HEK293T (cell line): ENCODE results near the gene LY6G5B.
"Not testable (repeated sequence)": the region's sequence is repeated elsewhere in the genome, so short reads cannot be mapped to it uniquely, and the experiment has no call there.

Source experiments
- CTCF ChIA-PET: fragments of 350-600 bp; formaldehyde crosslinking; extraction: SDS; loops from one replicate; lab custom pipeline; 2021; ENCODE audit warnings: antibody characterized with exemption, inconsistent platforms; lab: Yijun Ruan, JAX
- POLR2A ChIA-PET: fragments of 350-600 bp; formaldehyde crosslinking; extraction: SDS; loops from one replicate; lab custom pipeline; 2020; ENCODE audit warnings: antibody characterized with exemption, inconsistent platforms; lab: Yijun Ruan, JAX
- DNase-seq: peaks from one replicate; pipeline ENCODE4 v3.0.0; 2012; ENCODE audit warnings: mixed read lengths; ENCODE audit errors: extremely low spot score
- ARNT ChIP-seq: fragments of 450-650 bp; IDR thresholded peaks from 2 replicates; pipeline ENCODE4 v1.6.1; 2017; ENCODE audit warnings: mild to moderate bottlenecking
- BHLHE40 ChIP-seq: fragments of 450-650 bp; IDR thresholded peaks from 2 replicates; pipeline ENCODE4 v1.6.1; 2016; ENCODE audit warnings: mild to moderate bottlenecking, moderate library complexity, borderline replicate concordance
- CTBP1 ChIP-seq: fragments of 450-650 bp; IDR thresholded peaks from 2 replicates; pipeline ENCODE4 v1.6.1; 2016; ENCODE audit warnings: borderline replicate concordance
- ELF4 ChIP-seq: fragments of 450-650 bp; IDR thresholded peaks from 2 replicates; pipeline ENCODE4 v1.6.1; 2017; ENCODE audit warnings: antibody characterized with exemption
- FOXA1 ChIP-seq: fragments of 450-650 bp; IDR thresholded peaks from 2 replicates; pipeline ENCODE4 v1.6.1; 2016; ENCODE audit warnings: mild to moderate bottlenecking
- FOXK2 ChIP-seq: fragments of 450-650 bp; IDR thresholded peaks from 2 replicates; pipeline ENCODE4 v1.6.1; 2016; ENCODE audit warnings: mild to moderate bottlenecking
- FOXM1 ChIP-seq: fragments of 450-650 bp; IDR thresholded peaks from 2 replicates; pipeline ENCODE4 v1.6.1; 2017; ENCODE audit warnings: mild to moderate bottlenecking, borderline replicate concordance
- HDGF ChIP-seq: fragments of 450-650 bp; IDR thresholded peaks from 2 replicates; pipeline ENCODE4 v1.6.1; 2017; ENCODE audit warnings: antibody characterized with exemption, borderline replicate concordance
- L3MBTL2 ChIP-seq: fragments of 450-650 bp; conservative IDR thresholded peaks from 2 replicates; pipeline ENCODE4 v1.6.1; 2016; ENCODE audit warnings: mild to moderate bottlenecking
- LEF1 ChIP-seq: fragments of 450-650 bp; IDR thresholded peaks from 2 replicates; pipeline ENCODE4 v1.6.1; 2017; ENCODE audit warnings: mild to moderate bottlenecking, borderline replicate concordance
- NFRKB ChIP-seq: fragments of 450-650 bp; IDR thresholded peaks from 2 replicates; pipeline ENCODE4 v1.6.1; 2016; ENCODE audit warnings: mild to moderate bottlenecking, moderate library complexity
- SP1 ChIP-seq: fragments of 450-650 bp; IDR thresholded peaks from 2 replicates; pipeline ENCODE4 v1.6.1; 2017
- SUZ12 ChIP-seq: fragments of 450-650 bp; IDR thresholded peaks from 2 replicates; pipeline ENCODE4 v1.6.1; 2016; ENCODE audit warnings: mild to moderate bottlenecking
- TARDBP ChIP-seq: fragments of 450-650 bp; IDR thresholded peaks from 2 replicates; pipeline ENCODE4 v1.6.1; 2016
- ZNF384 ChIP-seq: fragments of 450-650 bp; IDR thresholded peaks from 2 replicates; pipeline ENCODE4 v1.6.1; 2016
- TF ChIP-seq, protein P1 (sequence below): fragments of 450-650 bp; IDR thresholded peaks from 2 replicates; pipeline ENCODE4 v1.6.1; 2016

Gene LY6G5B

DNA sequence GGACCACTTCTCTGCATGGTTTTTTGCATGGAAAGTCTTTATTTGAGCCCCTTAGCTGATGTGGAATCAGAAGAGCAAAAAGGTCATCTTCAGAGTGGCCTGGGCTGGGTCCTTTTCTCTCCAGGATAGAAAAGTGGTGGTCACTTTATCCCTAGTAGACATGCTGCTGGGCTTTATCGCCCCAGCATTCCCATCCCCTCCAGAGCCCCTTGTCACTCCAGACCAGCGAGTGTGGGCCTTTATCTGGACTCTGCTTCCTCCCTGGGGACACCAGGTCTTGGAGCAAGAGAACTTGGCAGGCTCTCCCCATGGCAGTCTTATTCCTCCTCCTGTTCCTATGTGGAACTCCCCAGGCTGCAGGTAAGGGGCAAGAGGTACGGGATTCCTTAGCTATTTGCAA lies 36.8 kb downstream of the LY6G5B start, which contains the start of gene LY6G6F:
LY6G6F (plus strand) TSS at position 268 of the 400 bp plus-strand sequence; CDS start at position 309, 41 bp downstream.
- no peak for DNase-seq
- ChIA-PET CTCF (no interaction called here), POLR2A (interaction anchor here (0.7 to 0.9 kb wide), 3 partner anchors 8 to 29 kb away, joined by 3 read pairs; partner anchors contain the start of gene LY6G6D)
- TF ChIP-seq ARNT (no peak), ZNF384 (no peak), LEF1 (no peak), HDGF (no peak), NFRKB (no peak), SP1 (no peak), FOXK2 (no peak), SUZ12 (no peak), FOXM1 (no peak), CTBP1 (no peak), ELF4 (no peak), BHLHE40 (no peak), L3MBTL2 (no peak), FOXA1 (no peak), TARDBP (no peak)
- TF ChIP-seq, protein P1, sequence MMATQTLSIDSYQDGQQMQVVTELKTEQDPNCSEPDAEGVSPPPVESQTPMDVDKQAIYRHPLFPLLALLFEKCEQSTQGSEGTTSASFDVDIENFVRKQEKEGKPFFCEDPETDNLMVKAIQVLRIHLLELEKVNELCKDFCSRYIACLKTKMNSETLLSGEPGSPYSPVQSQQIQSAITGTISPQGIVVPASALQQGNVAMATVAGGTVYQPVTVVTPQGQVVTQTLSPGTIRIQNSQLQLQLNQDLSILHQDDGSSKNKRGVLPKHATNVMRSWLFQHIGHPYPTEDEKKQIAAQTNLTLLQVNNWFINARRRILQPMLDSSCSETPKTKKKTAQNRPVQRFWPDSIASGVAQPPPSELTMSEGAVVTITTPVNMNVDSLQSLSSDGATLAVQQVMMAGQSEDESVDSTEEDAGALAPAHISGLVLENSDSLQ, result no peak

DNA sequence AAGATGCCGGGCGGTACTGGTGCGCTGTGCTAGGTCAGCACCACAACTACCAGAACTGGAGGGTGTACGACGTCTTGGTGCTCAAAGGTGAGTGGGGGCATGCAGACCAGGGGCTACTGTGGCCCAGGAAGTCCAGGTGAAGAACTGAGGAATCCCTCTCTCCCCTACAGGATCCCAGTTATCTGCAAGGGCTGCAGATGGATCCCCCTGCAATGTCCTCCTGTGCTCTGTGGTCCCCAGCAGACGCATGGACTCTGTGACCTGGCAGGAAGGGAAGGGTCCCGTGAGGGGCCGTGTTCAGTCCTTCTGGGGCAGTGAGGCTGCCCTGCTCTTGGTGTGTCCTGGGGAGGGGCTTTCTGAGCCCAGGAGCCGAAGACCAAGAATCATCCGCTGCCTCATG lies 37.9 kb downstream of the LY6G5B start:
- ChIA-PET CTCF (no interaction called here), POLR2A (no interaction called here)
- no peak for DNase-seq
- TF ChIP-seq TARDBP (no peak), ZNF384 (no peak), CTBP1 (no peak), HDGF (no peak), L3MBTL2 (no peak), FOXK2 (no peak), LEF1 (no peak), ELF4 (no peak), SUZ12 (no peak), FOXM1 (no peak), BHLHE40 (no peak)
- TF ChIP-seq, protein P1, result no peak

DNA sequence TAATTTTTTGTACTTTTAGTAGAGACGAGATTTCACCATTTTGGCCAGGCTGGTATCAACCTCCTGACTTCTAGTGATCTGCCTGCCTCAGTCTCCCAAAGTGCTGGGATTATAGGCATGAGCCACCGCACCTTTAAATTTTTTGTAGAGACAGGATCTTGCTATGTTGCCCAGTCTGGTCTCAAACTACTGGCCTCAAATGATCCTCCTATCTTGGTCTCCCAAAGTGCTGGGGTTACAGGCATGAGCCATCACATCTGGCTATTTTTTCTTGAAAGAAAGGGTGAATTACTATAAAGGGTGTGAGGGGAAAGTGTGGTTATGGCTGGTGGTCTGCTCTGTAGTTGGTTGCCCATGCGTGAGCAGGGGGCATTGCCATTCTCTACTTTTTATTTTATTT lies 38.4 kb downstream of the LY6G5B start:
- no peak for DNase-seq
- ChIA-PET POLR2A (no interaction called here), CTCF (no interaction called here)
- TF ChIP-seq LEF1 (no peak), NFRKB (no peak), HDGF (no peak), ZNF384 (no peak), SP1 (no peak), TARDBP (no peak), L3MBTL2 (no peak), SUZ12 (no peak), FOXA1 (no peak), BHLHE40 (no peak), ARNT (no peak), CTBP1 (no peak), FOXM1 (no peak)
- TF ChIP-seq, protein P1, result no peak

DNA sequence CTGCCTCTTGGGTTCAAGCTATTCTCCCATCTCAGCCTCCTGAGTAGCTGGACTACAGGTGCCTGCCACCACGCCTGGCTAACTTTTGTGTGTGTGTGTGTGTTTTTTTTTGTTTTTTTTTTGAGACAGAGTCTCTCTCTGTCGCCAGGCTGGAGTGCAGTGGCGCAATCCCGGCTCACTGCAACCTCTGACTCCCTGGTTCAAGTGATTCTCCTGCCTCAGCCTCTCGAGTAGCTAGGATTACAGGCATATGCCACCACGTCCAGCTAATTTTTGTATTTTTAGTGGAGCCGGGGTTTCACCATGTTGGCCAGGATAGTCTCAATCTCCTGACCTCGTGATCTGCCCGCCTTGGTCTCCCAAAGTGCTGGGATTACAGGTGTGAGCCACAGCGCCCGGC lies 39.4 kb downstream of the LY6G5B start:
- CTCF ChIA-PET, result interaction anchor here (0.7 kb wide), 1 partner anchor 133 kb away, joined by 3 read pairs; no protein-coding TSS in a partner anchor
- POLR2A ChIA-PET, DNase-seq: not testable (repeated sequence)

DNA sequence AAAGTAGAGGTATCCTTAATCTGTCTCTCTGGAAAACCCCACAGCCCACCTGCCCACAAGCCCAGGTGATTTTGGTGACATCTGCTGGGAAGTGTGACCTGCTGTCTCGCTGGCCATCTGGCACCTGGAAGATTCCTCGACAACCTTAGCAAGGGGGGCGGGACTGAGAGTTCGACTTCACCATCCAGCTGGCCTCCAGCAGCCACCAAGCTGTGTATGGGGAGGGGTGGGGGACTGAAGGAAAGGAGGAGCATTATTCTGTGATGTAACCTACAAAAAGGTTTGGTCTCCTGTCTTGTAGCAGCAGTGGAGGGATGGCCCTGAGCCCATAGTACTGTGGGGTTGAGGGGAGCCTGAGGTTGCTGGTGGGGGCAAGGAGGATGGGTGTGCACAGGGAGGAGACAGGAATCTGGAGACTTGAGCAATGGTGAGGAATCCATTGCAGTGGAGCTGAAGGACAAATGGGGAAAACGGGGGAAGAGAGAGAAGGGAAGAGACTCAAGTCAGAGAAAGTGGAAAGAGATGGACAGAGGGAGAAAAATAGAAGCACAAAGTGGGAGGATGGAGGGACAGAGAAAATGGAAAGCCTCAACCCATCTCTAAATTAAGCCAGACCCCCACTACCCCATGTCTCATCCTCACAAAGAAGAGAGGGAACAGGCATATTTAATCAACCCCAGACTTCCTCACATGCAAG lies 40.9 kb downstream of the LY6G5B start:
- CTCF ChIA-PET, result interaction anchor here (0.7 kb wide), 1 partner anchor 169 kb away, joined by 4 read pairs; no protein-coding TSS in a partner anchor
- TF ChIP-seq BHLHE40 (no peak), L3MBTL2 (no peak)
- DNase-seq, result no peak
- POLR2A ChIA-PET, result interaction anchor here (0.9 to 5.2 kb wide), 3 partner anchors 7 to 104 kb away, joined by 3 to 43 read pairs (median 4); partner anchors contain the start of genes ABHD16A, DDAH2, HSPA1A and HSPA1L

DNA sequence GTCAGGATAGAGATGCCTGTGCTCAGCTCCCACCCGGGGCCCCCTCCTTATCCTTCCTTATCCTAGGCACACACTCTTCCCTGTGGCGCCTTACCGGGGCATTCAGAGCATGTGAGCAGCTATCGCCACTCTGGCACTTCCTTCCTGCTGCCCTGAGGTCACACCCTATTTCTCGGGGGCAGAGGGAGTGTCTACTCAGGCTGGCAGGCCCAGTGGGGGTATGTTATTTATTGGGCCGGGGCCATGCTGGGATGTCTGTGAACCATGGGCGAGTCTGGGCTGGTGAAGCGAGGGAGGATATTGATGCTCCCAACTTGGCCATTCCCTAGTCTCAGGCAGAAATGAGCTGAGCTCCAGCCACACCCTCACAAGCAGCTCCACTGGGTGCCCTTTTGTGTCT lies 41.5 kb downstream of the LY6G5B start:
- TF ChIP-seq SP1 (no peak), ARNT (no peak), SUZ12 (no peak), L3MBTL2 (no peak), FOXK2 (no peak), FOXM1 (no peak), LEF1 (no peak), HDGF (no peak), FOXA1 (no peak), ZNF384 (no peak)
- DNase-seq, result no peak
- ChIA-PET CTCF (interaction anchor here (0.7 to 0.8 kb wide), 2 partner anchors 119 to 170 kb away, joined by 3 to 4 read pairs; no protein-coding TSS in a partner anchor), POLR2A (interaction anchor here (0.9 to 5.2 kb wide), 4 partner anchors 8 to 104 kb away, joined by 3 to 43 read pairs (median 5); partner anchors contain the start of genes ABHD16A, DDAH2, HSPA1A and HSPA1L)

DNA sequence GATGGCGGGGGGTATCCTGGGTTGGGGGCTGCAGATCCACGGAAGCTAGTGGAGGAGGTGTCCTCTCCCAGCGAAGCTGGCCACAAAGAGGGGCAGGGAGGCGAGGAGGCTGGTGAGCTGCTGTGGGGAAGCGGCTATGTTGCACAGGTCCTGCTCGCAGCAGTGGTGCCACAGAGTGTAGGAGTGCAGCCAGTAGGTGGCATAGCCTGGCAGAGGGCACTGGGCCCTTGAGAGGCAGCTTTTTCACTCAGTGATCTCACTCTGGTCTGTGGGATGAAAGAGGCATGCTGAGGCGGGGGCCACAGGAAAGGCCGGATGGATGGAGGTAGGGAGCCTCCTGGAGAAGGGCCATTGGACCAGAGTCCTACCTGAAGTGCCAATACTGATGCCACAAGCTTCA lies 42.5 kb downstream of the LY6G5B start:
- ChIA-PET POLR2A (interaction anchor here (1.3 to 5.2 kb wide), 2 partner anchors 9 to 27 kb away, joined by 6 to 43 read pairs; partner anchors contain the start of genes ABHD16A and MSH5), CTCF (no interaction called here)
- TF ChIP-seq FOXM1 (no peak), FOXK2 (no peak), SUZ12 (no peak), FOXA1 (no peak), NFRKB (no peak), HDGF (no peak), ZNF384 (no peak)
- no peak for DNase-seq
